Coronary artery (tissue), 2 donors: ENCODE results near the gene DNAJB7.
"Not testable (repeated sequence)": the region's sequence is repeated elsewhere in the genome, so short reads cannot be mapped to it uniquely, and the experiment has no call there.

Experiments
- DNase-seq: peaks from one replicate; pipeline ENCODE4 v3.0.0-alpha.2; 2017; ENCODE audit warnings: low spot score
- H3K27ac ChIP-seq, 2 donors: fragments of 200-600 bp; sonication (generic); one replicate each; pipeline ENCODE4 v1.5.1; 2016 to 2019
- H3K4me3 ChIP-seq: fragments of 200-600 bp; sonication (generic); 2 replicates; pipeline ENCODE4 v1.5.1; 2016; ENCODE audit warnings: mild to moderate bottlenecking, moderate library complexity
- TF ChIP-seq, protein P1 (sequence below): fragments of 200-600 bp; sonication (generic); IDR thresholded peaks from one replicate; pipeline ENCODE4 v1.5.1; 2019; ENCODE audit warnings: antibody characterized with exemption

Gene DNAJB7

DNA sequence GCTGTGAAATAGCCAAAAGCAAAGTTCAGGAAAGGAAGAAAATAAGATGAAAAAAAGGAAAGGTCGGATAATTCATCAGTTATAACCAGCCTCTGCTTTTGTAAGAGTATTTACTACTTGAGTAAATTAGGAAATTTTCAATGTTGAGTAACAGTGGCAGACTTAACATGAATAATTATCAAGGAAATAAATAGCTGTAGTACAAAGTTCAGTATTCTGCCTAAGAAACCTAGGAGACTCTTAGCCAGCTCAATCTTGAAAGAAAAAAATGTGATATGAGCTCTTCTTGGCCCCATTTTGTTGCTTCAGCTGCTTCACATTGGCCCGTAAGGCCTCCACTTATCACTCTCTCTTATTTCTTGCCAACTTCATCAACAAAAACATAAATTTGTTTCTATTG is 17.0 kb upstream of the DNAJB7 start:
- H3K27ac ChIP-seq, result no peak overlapping the region
- TF ChIP-seq, protein P1, sequence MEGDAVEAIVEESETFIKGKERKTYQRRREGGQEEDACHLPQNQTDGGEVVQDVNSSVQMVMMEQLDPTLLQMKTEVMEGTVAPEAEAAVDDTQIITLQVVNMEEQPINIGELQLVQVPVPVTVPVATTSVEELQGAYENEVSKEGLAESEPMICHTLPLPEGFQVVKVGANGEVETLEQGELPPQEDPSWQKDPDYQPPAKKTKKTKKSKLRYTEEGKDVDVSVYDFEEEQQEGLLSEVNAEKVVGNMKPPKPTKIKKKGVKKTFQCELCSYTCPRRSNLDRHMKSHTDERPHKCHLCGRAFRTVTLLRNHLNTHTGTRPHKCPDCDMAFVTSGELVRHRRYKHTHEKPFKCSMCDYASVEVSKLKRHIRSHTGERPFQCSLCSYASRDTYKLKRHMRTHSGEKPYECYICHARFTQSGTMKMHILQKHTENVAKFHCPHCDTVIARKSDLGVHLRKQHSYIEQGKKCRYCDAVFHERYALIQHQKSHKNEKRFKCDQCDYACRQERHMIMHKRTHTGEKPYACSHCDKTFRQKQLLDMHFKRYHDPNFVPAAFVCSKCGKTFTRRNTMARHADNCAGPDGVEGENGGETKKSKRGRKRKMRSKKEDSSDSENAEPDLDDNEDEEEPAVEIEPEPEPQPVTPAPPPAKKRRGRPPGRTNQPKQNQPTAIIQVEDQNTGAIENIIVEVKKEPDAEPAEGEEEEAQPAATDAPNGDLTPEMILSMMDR, result no peak

DNA sequence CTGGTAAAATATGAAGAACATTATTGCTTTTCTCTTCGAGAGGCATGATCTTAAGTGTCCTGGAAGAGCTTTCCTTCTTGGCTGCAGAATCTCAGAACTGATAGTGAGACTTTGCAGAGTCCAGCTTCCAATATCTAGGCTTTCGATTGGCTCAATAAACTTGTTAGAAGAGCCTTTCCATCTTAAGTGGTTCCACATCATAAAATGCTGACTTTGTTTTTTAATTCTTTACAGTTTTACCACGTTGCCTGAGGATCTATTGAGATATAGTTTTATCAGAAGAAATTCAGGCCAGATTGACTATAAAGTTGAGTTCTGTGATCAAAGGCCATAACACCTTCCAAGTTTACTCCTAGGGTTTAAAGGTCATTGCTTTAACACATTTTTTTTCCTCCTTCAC is 15.6 kb upstream of the DNAJB7 start:
- no peak overlapping the region for H3K4me3 ChIP-seq
- TF ChIP-seq, protein P1, result no peak
- no peak overlapping the region for H3K27ac ChIP-seq
- no peak for DNase-seq

More for the DNA sequence above, 17.0 kb upstream of the DNAJB7 start:
- DNase-seq, result no peak
- H3K4me3 ChIP-seq, result no peak overlapping the region

DNA sequence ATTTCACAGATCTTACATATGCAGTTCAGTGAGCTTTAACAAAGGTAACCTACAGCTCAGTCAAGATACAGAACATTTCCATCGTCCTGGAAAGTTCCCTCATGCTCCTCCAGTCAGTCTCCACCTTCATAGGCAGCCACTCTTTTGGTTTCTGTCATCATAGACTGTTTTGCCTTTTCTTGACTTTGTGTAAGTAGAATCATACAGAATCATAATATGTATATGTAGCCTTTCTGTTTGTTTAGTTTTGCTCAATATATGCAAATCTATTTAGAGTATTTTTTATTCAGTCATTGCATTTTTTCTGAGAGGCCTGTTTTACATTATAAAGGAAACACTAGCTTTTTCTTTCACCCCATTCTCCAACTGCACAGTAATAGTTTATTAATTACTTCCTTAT is 15.0 kb upstream of the DNAJB7 start:
- no peak for DNase-seq
- Histone ChIP-seq H3K27ac (no peak overlapping the region), H3K4me3 (no peak overlapping the region)
- TF ChIP-seq, protein P1, result no peak

DNA sequence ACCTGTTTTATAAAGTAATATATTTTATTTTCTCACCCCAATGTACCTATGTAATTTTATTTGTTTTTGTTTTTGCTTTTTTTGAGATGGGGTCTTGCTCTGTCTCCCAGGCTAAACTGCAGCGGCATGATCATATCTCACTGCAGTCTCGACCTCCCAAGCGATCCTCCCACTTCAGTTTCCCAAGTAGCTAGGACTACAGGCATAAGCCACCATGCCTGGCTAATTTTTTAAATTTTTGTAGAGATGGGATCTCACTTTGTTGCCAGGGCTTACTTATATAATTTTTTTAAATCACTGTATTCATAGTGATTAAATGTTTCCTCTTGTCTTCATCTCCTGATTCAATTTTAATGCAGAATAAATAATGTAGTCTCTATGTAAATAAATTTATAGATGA is 13.2 kb upstream of the DNAJB7 start:
- no peak overlapping the region for H3K27ac ChIP-seq
- no peak for DNase-seq
- TF ChIP-seq, protein P1, result no peak
- H3K4me3 ChIP-seq, result no peak overlapping the region

DNA sequence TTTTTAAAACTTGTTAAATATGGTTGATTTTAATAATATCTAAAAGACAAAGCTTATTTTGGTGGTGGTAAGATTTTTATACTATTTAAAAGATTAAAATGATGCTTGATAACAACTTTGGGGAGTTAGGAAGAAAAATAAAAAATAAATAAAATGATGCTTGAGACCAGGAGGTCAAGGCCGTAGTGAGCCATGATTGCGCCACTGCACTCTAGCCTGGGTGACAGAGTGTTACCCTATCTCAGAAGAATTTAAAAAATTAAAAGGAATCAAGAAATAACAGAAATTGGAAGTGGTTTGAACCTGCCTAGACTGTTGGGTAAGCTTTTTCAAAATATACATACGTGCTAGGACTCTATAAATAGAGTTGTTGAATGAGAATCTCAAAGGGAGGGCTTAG is 12.1 kb upstream of the DNAJB7 start:
- TF ChIP-seq, protein P1, result no peak
- DNase-seq, result no peak
- no peak overlapping the region for H3K27ac ChIP-seq
- H3K4me3 ChIP-seq, result no peak overlapping the region

DNA sequence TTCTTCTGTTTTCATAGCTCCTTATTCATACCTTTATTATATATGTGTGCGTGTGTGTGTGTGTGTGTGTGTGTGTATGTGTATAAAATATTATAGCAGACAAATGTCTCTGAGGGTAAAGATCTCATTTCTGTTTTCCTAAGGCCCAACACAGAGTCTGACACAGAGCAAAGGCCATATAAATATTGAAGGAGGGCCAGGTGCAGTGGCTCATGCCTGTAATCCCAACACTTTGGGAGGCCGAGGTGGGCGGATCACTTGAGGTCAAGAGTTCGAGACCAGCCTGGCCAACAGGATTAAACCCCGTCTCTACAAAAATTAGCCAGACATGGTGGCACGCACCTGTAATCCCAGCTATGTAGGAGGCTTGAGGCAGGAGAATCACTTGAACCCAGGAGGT is 6.5 kb upstream of the DNAJB7 start:
- not testable (repeated sequence) for H3K4me3 ChIP-seq, H3K27ac ChIP-seq, DNase-seq

DNA sequence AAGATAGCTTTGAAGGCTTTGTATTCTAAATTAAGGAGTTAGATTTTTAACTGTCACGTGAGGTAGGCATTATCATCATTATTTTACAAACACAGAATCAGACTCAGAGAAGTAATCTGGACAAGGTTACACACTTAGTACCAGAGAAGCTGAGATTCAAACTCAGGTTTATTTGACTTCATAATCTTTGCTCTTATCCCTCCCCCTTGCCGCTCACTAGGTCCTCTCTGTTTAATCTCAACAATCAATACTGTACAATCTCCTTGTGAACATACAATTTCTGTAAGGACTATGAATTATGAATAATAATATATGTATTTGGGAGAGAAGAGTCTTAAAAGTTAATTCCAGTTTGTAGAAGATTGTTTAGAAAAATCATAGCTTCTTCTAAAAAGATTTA is 5.2 kb upstream of the DNAJB7 start:
- no peak overlapping the region for H3K4me3 ChIP-seq
- no peak for DNase-seq
- no peak overlapping the region for H3K27ac ChIP-seq
- TF ChIP-seq, protein P1, result no peak

DNA sequence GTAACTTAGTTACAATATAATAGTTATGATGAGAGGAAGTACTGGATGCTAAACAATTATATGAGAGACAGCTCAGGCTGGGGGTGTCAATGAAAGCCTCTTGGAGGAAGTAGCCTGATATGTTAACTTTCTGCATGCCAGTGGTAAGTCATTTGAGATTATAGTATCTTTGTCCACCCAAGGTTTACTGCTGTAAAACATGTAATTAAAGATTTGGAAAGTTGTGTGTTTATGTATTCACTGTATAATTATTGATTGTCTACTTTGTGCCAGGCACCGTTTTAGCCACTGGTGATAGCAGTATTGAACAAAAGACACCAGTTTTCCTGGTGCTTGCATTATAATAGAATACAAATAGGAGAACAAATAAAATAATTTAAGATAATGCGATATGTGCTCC is 624 bp upstream of the DNAJB7 start:
- no peak for DNase-seq
- H3K4me3 ChIP-seq, result no peak overlapping the region
- TF ChIP-seq, protein P1, result no peak
- H3K27ac ChIP-seq, result no peak overlapping the region
